Retinal pigment epithelial cell (primary cell): ENCODE data around the gene JPH2.

ENCODE experiments used
- DNase-seq: peaks from one replicate; pipeline ENCODE4 v3.0.0-alpha.2; 2010; ENCODE audit warnings: low read depth
- H3K4me3 ChIP-seq: 2 replicates; pipeline ENCODE4 v1.5.1; 2011; ENCODE audit warnings: mild to moderate bottlenecking, low read length, control low read depth, moderate library complexity
- CTCF ChIP-seq: conservative IDR thresholded peaks from 2 replicates; pipeline ENCODE4 v1.5.1; 2011; ENCODE audit warnings: low read depth, low read length, control low read depth, inconsistent platforms

The JPH2 gene

GRCh38 chr20:44159711-44160110 is 27.3 kb downstream of the JPH2 start:
- no peak for DNase-seq
- TF ChIP-seq CTCF, result no peak
- no peak overlapping the region for H3K4me3 ChIP-seq

- H3K4me3 ChIP-seq, result no peak overlapping the region
- no peak for TF ChIP-seq CTCF
- DNase-seq, result no peak
These were observed 27.9 kb downstream of the JPH2 start for GRCh38 chr20:44159125-44159524.

- no peak for DNase-seq
- TF ChIP-seq CTCF, result no peak
- H3K4me3 ChIP-seq, result no peak overlapping the region
These were observed 29.9 kb downstream of the JPH2 start for GRCh38 chr20:44157061-44157460.

- H3K4me3 ChIP-seq, result no peak overlapping the region
- no peak for TF ChIP-seq CTCF
- DNase-seq, result no peak
These were observed 32.4 kb downstream of the JPH2 start for GRCh38 chr20:44154521-44155001.

GRCh38 chr20:44153636-44154043 is 33.3 kb downstream of the JPH2 start:
- TF ChIP-seq CTCF, result no peak
- no peak for DNase-seq

GRCh38 chr20:44151621-44152416 is 35.2 kb downstream of the JPH2 start:
- DNase-seq, result peak; percentile 11
- TF ChIP-seq CTCF, result no peak
- no peak overlapping the region for H3K4me3 ChIP-seq

More at GRCh38 chr20:44153636-44154043, 33.3 kb downstream of the JPH2 start:
- H3K4me3 ChIP-seq, result no peak overlapping the region

GRCh38 chr20:44146272-44146671 is 40.7 kb downstream of the JPH2 start:
- TF ChIP-seq CTCF, result no peak
- DNase-seq, result no peak
- no peak overlapping the region for H3K4me3 ChIP-seq
